HepG2 (cell line): ENCODE results near the gene AP1M2. TPM values are rescaled to one million over a fixed set of nuclear protein-coding genes. Genes with fewer than 3 reads are reported as not detected.

Source experiments
- ELK4 ChIP-seq: sonication (generic); formaldehyde crosslinking; IDR thresholded peaks from 2 replicates; pipeline ENCODE4 v1.9.0; 2021; ENCODE audit warnings: missing genetic modification reagents, borderline replicate concordance
- GABPB1 ChIP-seq: IDR thresholded peaks from 2 replicates; pipeline ENCODE4 v1.6.1; 2016; ENCODE audit warnings: mild to moderate bottlenecking, missing genetic modification reagents, moderate library complexity, missing compliant biosample characterization
- GATAD1 ChIP-seq: IDR thresholded peaks from 2 replicates; pipeline ENCODE4 v1.6.1; 2016; ENCODE audit warnings: missing genetic modification reagents, missing compliant biosample characterization
- HINFP ChIP-seq: sonication (generic); formaldehyde crosslinking; IDR thresholded peaks from 2 replicates; pipeline ENCODE4 v1.4.0; 2020; ENCODE audit warnings: low read depth, mild to moderate bottlenecking, missing genetic modification reagents
- KDM1A ChIP-seq: IDR thresholded peaks from 2 replicates; pipeline ENCODE4 v1.6.1; 2016; ENCODE audit warnings: missing compliant biosample characterization
- NR1H2 ChIP-seq: sonication (generic); formaldehyde crosslinking; IDR thresholded peaks from 2 replicates; pipeline ENCODE4 v1.8.1; 2022; ENCODE audit warnings: low read depth, missing genetic modification reagents, borderline replicate concordance
- PAXIP1 ChIP-seq: sonication (generic); formaldehyde crosslinking; conservative IDR thresholded peaks from 2 replicates; pipeline ENCODE4 v1.4.0; 2020; ENCODE audit warnings: mild to moderate bottlenecking, missing genetic modification reagents, moderate library complexity
- SCMH1 ChIP-seq: sonication (generic); formaldehyde crosslinking; IDR thresholded peaks from 2 replicates; pipeline ENCODE4 v1.9.0; 2021; ENCODE audit warnings: missing genetic modification reagents, mild to moderate bottlenecking, borderline replicate concordance
- SOX5 ChIP-seq: IDR thresholded peaks from 2 replicates; pipeline ENCODE4 v1.6.1; 2016; ENCODE audit warnings: borderline replicate concordance
- TP53 ChIP-seq: sonication (generic); formaldehyde crosslinking; conservative IDR thresholded peaks from 2 replicates; pipeline ENCODE4 v1.4.0; 2020; ENCODE audit warnings: missing genetic modification reagents
- ZNF263 ChIP-seq: sonication (generic); formaldehyde crosslinking; IDR thresholded peaks from 2 replicates; pipeline ENCODE4 v1.4.0; 2020; ENCODE audit warnings: missing genetic modification reagents
- ZNF589 ChIP-seq: sonication (generic); formaldehyde crosslinking; conservative IDR thresholded peaks from 2 replicates; pipeline ENCODE4 v1.8.0; 2022; ENCODE audit warnings: mild to moderate bottlenecking, moderate library complexity, missing genetic modification reagents
- ZNF687 ChIP-seq: sonication (generic); formaldehyde crosslinking; IDR thresholded peaks from 2 replicates; pipeline ENCODE4 v1.5.1; 2020; ENCODE audit warnings: mild to moderate bottlenecking, missing genetic modification reagents, moderate library complexity
- ZNF784 ChIP-seq: sonication (generic); formaldehyde crosslinking; IDR thresholded peaks from 2 replicates; pipeline ENCODE4 v1.5.1; 2020; ENCODE audit warnings: missing genetic modification reagents, mild to moderate bottlenecking, borderline replicate concordance
- ZSCAN25 ChIP-seq: sonication (generic); formaldehyde crosslinking; IDR thresholded peaks from 2 replicates; pipeline ENCODE4 v1.8.0; 2022; ENCODE audit warnings: mild to moderate bottlenecking, missing genetic modification reagents
- polyA plus RNA-seq, 8 experiments: library from polyadenylated mRNA; depleted of rRNA in 3 of 8; stranded (reverse) in 7 of 8; unstranded in 1 of 8; fragments of >200 nt; fragmentation: Illumina TruSeq in 4 of 8; extraction: Trizol in 4 of 8; gene quantifications; 2 replicates each; pipeline versions ENCODE4 v1.2.1 to v1.2.3, GENCODE V29; 2011 to 2016; ENCODE audit warnings: low read depth in 4 of 8, missing spikeins in 1 of 8, mixed read lengths in 1 of 8; ENCODE audit not compliant: insufficient read depth in 1 of 8
- total RNA-seq, 5 experiments: library from RNA; depleted of rRNA; stranded (reverse); fragments of >200 nt; fragmentation: Illumina TruSeq; extraction: Trizol; gene quantifications; 2 replicates each; pipeline ENCODE4 v1.2.3, GENCODE V29; 2016; ENCODE audit warnings: low read depth in 1 of 5

AP1M2 gene
- total and polyA plus RNA-seq, 2 of the 13 experiments (the other 11 are each of a cell fraction or from before 2014, with no cell fraction given): 6.3 to 76.8 TPM

- TF ChIP-seq PAXIP1 (CRISPR knock-in tag) (peak; percentile 55), ELK4 (CRISPR knock-in tag) (no peak), SOX5 (CRISPR knock-in tag) (peak; percentile 57), ZNF263 (CRISPR knock-in tag) (peak; percentile 71; the same call in 1 of the 2 replicates), HINFP (CRISPR knock-in tag) (peak; percentile 78; the same call in 1 of the 2 replicates), ZNF589 (CRISPR knock-in tag) (peak; percentile 90), ZNF687 (CRISPR knock-in tag) (peak; percentile 98), KDM1A (CRISPR knock-in tag) (no peak), NR1H2 (CRISPR knock-in tag) (no peak), SCMH1 (no peak), TP53 (no peak), GATAD1 (peak; percentile 73), ZNF784 (no peak; the same call in 1 of the 2 replicates), GABPB1 (CRISPR knock-in tag) (peak; percentile 90), ZSCAN25 (CRISPR knock-in tag) (peak; percentile 50; the same call in 1 of the 2 replicates)
Observed at GRCh38 chr19:10565567-10566407, 21.3 kb downstream of the AP1M2 start, which contains the start of gene KRI1 (continued).
